HCT116 (cell line): ENCODE data around the gene TBL2. TPM values are rescaled to one million over a fixed set of nuclear protein-coding genes. Genes with fewer than 3 reads are reported as not detected.
A peak's percentile ranks its signal among the peaks of the same experiment; 100 is the strongest.

Experiments
- ATAC-seq: fragments of 200-7000 bp; cut with Tn5 transposase; 2 replicates; pipeline ENCODE4 v1.9.1; 2020; ENCODE audit warnings: mild to moderate bottlenecking, moderate library complexity
- BruUV-seq: library from RNA; stranded (reverse); fragments of 400-500 nt; replicated peaks from 2 replicates; lab custom pipeline; 2021; lab: Mats Ljungman, UMichigan
- CTCF ChIA-PET: fragments of 300-600 bp; sonication (Branson Sonifier 250); formaldehyde crosslinking; loops from one replicate; lab custom pipeline; 2021; ENCODE audit warnings: antibody characterized with exemption; lab: Charles Lee
- POLR2A ChIA-PET: fragments of 300-600, 350-600 bp; sonication (Branson Sonifier 250); formaldehyde crosslinking; loops from one replicate; lab custom pipeline; 2021; ENCODE audit warnings: antibody characterized with exemption; lab: Charles Lee
- RAD21 ChIA-PET, 2 experiments: fragments of 300-600 bp; sonication (Branson Sonifier 250); formaldehyde crosslinking; loops; one replicate each; lab custom pipeline; 2023; ENCODE audit warnings: low total read pairs in 2 of 2; ENCODE audit not compliant: uncharacterized antibody in 2 of 2, unreplicated experiment in 2 of 2, low non-redundant PET in 1 of 2; lab: Charles Lee
- DNase-seq: peaks from one replicate; pipeline ENCODE4 v3.0.0-alpha.2; 2010; ENCODE audit warnings: low read depth, low spot score
- H2AFZ ChIP-seq: fragments of 200-600 bp; shearing (Covaris generic), sonication (generic); 2 replicates; pipeline ENCODE4 v1.6.1; 2017; ENCODE audit warnings: low read depth, mixed run types, mixed read lengths, antibody characterized with exemption, low read length; ENCODE audit not compliant: poor library complexity, severe bottlenecking
- H3K27ac ChIP-seq: 2 replicates; pipeline ENCODE4 v1.5.1; 2012; ENCODE audit warnings: low read depth, low read length
- H3K27me3 ChIP-seq: fragments of 200-600 bp; sonication (generic); 2 replicates; pipeline ENCODE4 v1.6.1; 2016; ENCODE audit warnings: mixed run types, low read length, mixed read lengths; ENCODE audit not compliant: insufficient read depth
- H3K36me3 ChIP-seq, 2 experiments: fragments of 200-500 bp in 1 of 2; fragments of 200-600 bp in 1 of 2; sonication (Bioruptor generic) in 1 of 2; sonication (generic) in 1 of 2; 2 replicates each; pipeline versions ENCODE4 v1.5.1 to v1.6.1; 2014 to 2016; ENCODE audit warnings: low read length in 2 of 2, inconsistent platforms in 1 of 2, mixed read lengths in 1 of 2, mixed run types in 1 of 2; ENCODE audit not compliant: insufficient read depth in 2 of 2, control insufficient read depth in 1 of 2
- H3K4me1 ChIP-seq, 2 experiments: fragments of 200-600 bp in 1 of 2; sonication (generic) in 1 of 2; 2 replicates each; pipeline versions ENCODE4 v1.5.1 to v1.6.1; 2012 to 2017; ENCODE audit warnings: low read length in 2 of 2, inconsistent platforms in 1 of 2, mild to moderate bottlenecking in 1 of 2, mixed read lengths in 1 of 2, mixed run types in 1 of 2, moderate library complexity in 1 of 2; ENCODE audit not compliant: insufficient read depth in 2 of 2, control insufficient read depth in 1 of 2
- H3K4me2 ChIP-seq: fragments of 200-600 bp; sonication (generic); 2 replicates; pipeline ENCODE4 v1.6.1; 2017; ENCODE audit warnings: mixed run types, low read length, mixed read lengths
- H3K4me3 ChIP-seq, 2 experiments: fragments of 200-600 bp in 1 of 2; sonication (generic) in 1 of 2; replicated peaks in 1 of 2; 2 replicates each; pipeline ENCODE4 v1.5.1; 2011 to 2016; ENCODE audit warnings: low read length in 2 of 2, control low read depth in 1 of 2, low read depth in 1 of 2, mild to moderate bottlenecking in 1 of 2, mixed read lengths in 1 of 2, mixed run types in 1 of 2
- H3K79me2 ChIP-seq: fragments of 200-600 bp; sonication (generic); 2 replicates; pipeline ENCODE4 v1.6.1; 2017; ENCODE audit warnings: mild to moderate bottlenecking, mixed run types, low read length, moderate library complexity, mixed read lengths; ENCODE audit not compliant: insufficient read depth
- H3K9ac ChIP-seq: fragments of 200-600 bp; sonication (generic); 2 replicates; pipeline ENCODE4 v1.6.1; 2016; ENCODE audit warnings: low read length, mixed read lengths
- H3K9me2 ChIP-seq: fragments of 200-600 bp; sonication (generic), shearing (Covaris generic); 2 replicates; pipeline ENCODE4 v1.6.1; 2017; ENCODE audit warnings: mixed run types, mild to moderate bottlenecking, moderate library complexity; ENCODE audit not compliant: insufficient read depth
- H3K9me3 ChIP-seq, 2 experiments: fragments of 200-500 bp in 1 of 2; fragments of 200-600 bp in 1 of 2; sonication (Bioruptor generic) in 1 of 2; sonication (generic) in 1 of 2; 2 replicates each; pipeline ENCODE4 v1.6.1; 2014 to 2017; ENCODE audit warnings: low read length in 2 of 2, mixed read lengths in 2 of 2, inconsistent platforms in 1 of 2, low read depth in 1 of 2, mild to moderate bottlenecking in 1 of 2, mixed run types in 1 of 2, moderate library complexity in 1 of 2; ENCODE audit not compliant: control insufficient read depth in 1 of 2, insufficient read depth in 1 of 2
- H4K20me1 ChIP-seq: fragments of 200-600 bp; sonication (generic), shearing (Covaris generic); 2 replicates; pipeline ENCODE4 v1.6.1; 2017; ENCODE audit warnings: mixed run types, mild to moderate bottlenecking, moderate library complexity; ENCODE audit not compliant: insufficient read depth
- CTCF ChIP-seq, 3 experiments: fragments of 200-600 bp in 1 of 3; sonication (generic) in 1 of 3; IDR thresholded peaks in 2 of 3; conservative IDR thresholded peaks in 1 of 3; 2 replicates each; pipeline ENCODE4 v1.5.1; 2012 to 2017; ENCODE audit warnings: low read depth in 2 of 3, low read length in 2 of 3, antibody characterized with exemption in 1 of 3, borderline replicate concordance in 1 of 3, control low read depth in 1 of 3, mild to moderate bottlenecking in 1 of 3, mixed read lengths in 1 of 3, mixed run types in 1 of 3, moderate library complexity in 1 of 3; ENCODE audit not compliant: insufficient read depth in 1 of 3
- EGR1 ChIP-seq: IDR thresholded peaks from 2 replicates; pipeline ENCODE4 v1.6.1; 2012; ENCODE audit warnings: low read depth
- FOSL1 ChIP-seq: IDR thresholded peaks from 2 replicates; pipeline ENCODE4 v1.6.1; 2012; ENCODE audit warnings: low read depth
- POLR2A ChIP-seq: IDR thresholded peaks from 2 replicates; pipeline ENCODE4 v1.7.0; 2011; ENCODE audit warnings: borderline replicate concordance; ENCODE audit not compliant: insufficient read depth, insufficient read length; ENCODE audit errors: extremely low read depth
- SRF ChIP-seq: IDR thresholded peaks from 2 replicates; pipeline ENCODE4 v1.6.1; 2012; ENCODE audit warnings: low read depth
- TCF7L2 ChIP-seq: IDR thresholded peaks from 2 replicates; pipeline ENCODE4 v1.7.0; 2011; ENCODE audit warnings: borderline replicate concordance, inconsistent platforms; ENCODE audit not compliant: insufficient read depth, insufficient read length; ENCODE audit errors: extremely low read depth
- ZFX ChIP-seq: fragments of 450-650 bp; IDR thresholded peaks from 2 replicates; pipeline ENCODE4 v1.6.1; 2017
- ZNF274 ChIP-seq: fragments of 200-500 bp; sonication (Bioruptor generic); IDR thresholded peaks from 2 replicates; pipeline ENCODE4 v1.6.1; 2014; ENCODE audit warnings: mild to moderate bottlenecking, low read depth, low read length, inconsistent platforms
- intact Hi-C: fragments of 100-400 bp; cut with micrococcal nuclease; formaldehyde crosslinking; loops from 2 replicates; pipeline ENCODE4 v1.10.0; 2022
- total RNA-seq: library from RNA; stranded (reverse); gene quantifications from one replicate; pipeline ENCODE4 v1.2.1, GENCODE V29; 2021; ENCODE audit not compliant: unreplicated experiment

TBL2 gene
- total RNA-seq, 1 experiment from 2014 or later = 55.0 TPM

GRCh38 chr7:73556208-73557107, 21.9 kb downstream of the TBL2 start:
- Histone ChIP-seq H3K4me2 (peak overlapping the region; percentile 90), H3K27me3 (no peaks in the 10 kb centered on the region), H3K36me3 (peaks cover 2 to 6% of the 10 kb centered on the region in 2 experiments; a peak in 3 of 4 replicates), H4K20me1 (no peaks in the 10 kb centered on the region), H3K79me2 (peaks cover 53% of the 10 kb centered on the region)
- BruUV-seq = TSS peak; percentile 65
- CTCF ChIA-PET = no interaction called here
- no peak for TF ChIP-seq FOSL1
- TF ChIP-seq EGR1 = no peak
- TF ChIP-seq CTCF (IDR thresholded peaks at IDR 0.05 in 2 of 3, conservative IDR thresholded peaks at IDR 0.05 in 1 of 3; ENCODE audit: borderline replicate concordance in 1 of 3, insufficient read depth in 1 of 3, low read depth in 2 of 3, low read length in 2 of 3) = no peak
- TF ChIP-seq ZFX = no peak
- no peak for TF ChIP-seq ZNF274
- TF ChIP-seq POLR2A = no peak
- TF ChIP-seq SRF = no peak
- no peak for TF ChIP-seq TCF7L2
- TF ChIP-seq, all 23 proteins: peak for 0
- no peak for DNase-seq
- Histone ChIP-seq H3K9me2 (no peaks in the 10 kb centered on the region), H3K27ac (peak overlapping the region; percentile 99), H2AFZ (no peak overlapping the region), H3K9me3 (no peaks in the 10 kb centered on the region), H3K9ac (peak overlapping the region; percentile 89), H3K4me3 (peak overlapping the region; percentile 94 to 99), H3K4me1 (peaks cover 16 to 35% of the 10 kb centered on the region in 2 experiments)
- no peak for ATAC-seq
- intact Hi-C loops = loop anchor here (1.0 kb wide), 1 partner anchor 34 kb away; the partner anchor contains the start of gene BAZ1B
- ChIA-PET RAD21 (no interaction called here), POLR2A (interaction anchor here (0.8 to 1.1 kb wide), 3 partner anchors 9 to 34 kb away, joined by 3 to 5 read pairs (median 3); partner anchors contain the start of gene BAZ1B)
